Stimulated activated naive B cell treated with anti-CD40 and anti-IgM and Interleukin-4, amounts not matched to agents 10 μg/mL and 1 μg/mL and 100 μg/mL, for 72 hours (primary cell): ENCODE results near the gene ZNF586.
"Not testable (repeated sequence)": the region's sequence is repeated elsewhere in the genome, so short reads cannot be mapped to it uniquely, and the experiment has no call there.

ENCODE experiments used
- ATAC-seq, 2 donors: fragments of 150-1000 bp; cut with Tn5 transposase; replicated peaks; 2 replicates each; pipeline ENCODE4 v1.10.0; 2021; ENCODE audit warnings: moderate library complexity in 1 of 2
- DNase-seq: peaks from one replicate; pipeline ENCODE4 v3.0.0; 2021
- H3K27ac Mint-ChIP-seq: one replicate; pipeline ENCODE4 v1.8.0; 2022; ENCODE audit warnings: mild to moderate bottlenecking, mixed read lengths
- H3K27me3 Mint-ChIP-seq, 2 donors: one replicate each; pipeline ENCODE4 v1.8.0; 2022; ENCODE audit warnings: mixed read lengths in 2 of 2
- H3K36me3 Mint-ChIP-seq, 2 donors: one replicate each; pipeline ENCODE4 v1.8.0; 2022; ENCODE audit warnings: mixed read lengths in 2 of 2, mild to moderate bottlenecking in 1 of 2
- H3K4me1 Mint-ChIP-seq, 2 donors: one replicate each; pipeline ENCODE4 v1.8.0; 2022; ENCODE audit warnings: mixed read lengths in 2 of 2, mild to moderate bottlenecking in 1 of 2
- H3K4me3 Mint-ChIP-seq, 2 donors: one replicate each; pipeline ENCODE4 v1.8.0; 2022; ENCODE audit warnings: mild to moderate bottlenecking in 2 of 2, mixed read lengths in 2 of 2, moderate library complexity in 1 of 2
- H3K9me3 Mint-ChIP-seq, 2 donors: one replicate each; pipeline ENCODE4 v1.8.0; 2022; ENCODE audit warnings: mixed read lengths in 2 of 2, mild to moderate bottlenecking in 1 of 2

Gene ZNF586

DNA sequence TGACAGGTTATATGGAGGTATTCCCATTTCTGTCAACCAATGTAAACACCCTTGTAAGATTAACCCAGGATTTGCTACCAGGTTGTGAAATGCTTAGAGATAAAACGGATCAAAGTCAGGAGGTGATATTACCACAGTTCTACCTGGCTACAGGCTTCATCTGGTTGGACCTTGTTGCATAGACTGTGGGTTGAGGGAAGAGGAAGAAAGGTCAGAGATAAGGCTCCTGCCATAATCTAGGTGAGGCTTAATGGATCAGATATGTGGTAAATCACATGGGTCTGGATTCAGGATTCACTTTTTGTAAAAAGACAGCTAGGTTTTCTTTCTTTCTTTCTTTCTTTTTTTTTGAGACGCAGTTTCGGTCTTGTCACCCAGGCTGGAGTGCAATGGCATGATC, 52.0 kb downstream of the ZNF586 start:
- H3K4me3 Mint-ChIP-seq, ATAC-seq, H3K27ac Mint-ChIP-seq, DNase-seq, H3K9me3 Mint-ChIP-seq, H3K27me3 Mint-ChIP-seq: not testable (repeated sequence)
- H3K4me1 Mint-ChIP-seq: peaks cover 30 to 50% of the 10 kb centered on the region in 2 donors
- peaks cover 33 to 36% of the 10 kb centered on the region in 2 donors for H3K36me3 Mint-ChIP-seq

DNA sequence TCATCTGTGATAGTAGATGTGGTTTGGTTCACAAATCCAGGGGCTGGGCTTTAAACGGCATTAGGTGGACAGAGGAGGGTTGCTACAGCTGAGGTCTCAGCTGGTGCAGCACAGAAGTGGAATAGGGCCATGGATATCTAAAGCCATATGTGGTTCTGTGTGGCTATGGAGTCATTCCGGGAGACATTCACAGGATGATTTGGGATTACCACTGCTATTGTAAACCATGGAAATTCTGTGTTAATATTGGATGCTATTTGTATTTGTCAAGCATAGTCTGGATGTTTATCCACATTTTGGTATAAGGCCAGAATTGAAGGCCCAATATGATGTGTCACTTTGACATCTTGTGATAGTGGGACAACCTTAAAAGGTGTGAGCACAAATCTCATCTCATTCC, 53.7 kb downstream of the ZNF586 start:
- peak overlapping the region in 1 of 2 donors; percentile 14 for H3K4me3 Mint-ChIP-seq
- not testable (repeated sequence) for H3K9me3 Mint-ChIP-seq, ATAC-seq, H3K27me3 Mint-ChIP-seq, DNase-seq
- peaks cover 33 to 56% of the 10 kb centered on the region in 2 donors for H3K4me1 Mint-ChIP-seq
- peaks cover 37 to 45% of the 10 kb centered on the region in 2 donors for H3K36me3 Mint-ChIP-seq
- peak overlapping the region; percentile 87 for H3K27ac Mint-ChIP-seq

DNA sequence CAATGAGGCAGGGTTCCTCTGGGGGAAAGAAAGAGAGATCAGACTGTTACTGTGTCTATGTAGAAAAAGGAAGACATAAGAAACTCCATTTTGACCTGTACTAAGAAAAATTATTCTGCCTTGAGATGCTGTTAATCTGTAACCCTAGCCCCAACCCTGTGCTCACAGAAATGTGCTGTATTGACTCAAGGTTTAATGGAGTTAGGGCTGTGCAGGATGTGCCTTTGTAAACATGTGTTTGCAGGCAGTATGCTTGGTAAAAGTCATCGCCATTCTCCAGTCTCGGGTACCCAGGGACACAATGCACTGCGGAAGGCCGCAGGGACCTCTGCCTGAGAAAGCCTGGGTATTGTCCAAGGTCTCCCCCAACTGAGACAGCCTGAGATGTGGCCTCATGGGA, 54.1 kb downstream of the ZNF586 start:
- not testable (repeated sequence) for H3K9me3 Mint-ChIP-seq, ATAC-seq, DNase-seq, H3K27me3 Mint-ChIP-seq
- Mint-ChIP-seq H3K27ac (peak overlapping the region; percentile 87), H3K4me1 (peaks cover 33 to 56% of the 10 kb centered on the region in 2 donors), H3K4me3 (peak overlapping the region in 1 of 2 donors; percentile 14), H3K36me3 (peaks cover 37 to 46% of the 10 kb centered on the region in 2 donors)

DNA sequence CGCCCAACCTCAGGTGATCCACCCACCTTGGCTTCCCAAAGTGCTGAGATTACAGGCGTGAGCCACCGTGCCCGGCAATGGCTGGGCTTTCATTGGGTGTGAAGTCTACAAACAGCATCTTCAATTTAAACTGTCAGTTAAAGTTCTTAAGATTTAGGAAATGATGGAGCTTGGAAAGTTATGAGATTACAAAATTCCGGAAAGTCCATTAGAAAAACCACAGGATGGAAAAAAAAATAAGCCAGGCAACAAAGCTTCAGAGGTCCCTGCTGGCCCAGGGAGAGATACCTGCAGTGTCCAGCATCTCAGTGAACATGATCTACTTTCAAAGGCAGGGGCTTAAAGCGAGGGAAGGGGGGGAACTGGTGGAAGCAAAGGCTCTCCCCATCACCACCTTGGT, 56.0 kb downstream of the ZNF586 start:
- no peak for ATAC-seq
- H3K4me1 Mint-ChIP-seq: peaks cover 40 to 64% of the 10 kb centered on the region in 2 donors
- no peak for DNase-seq
- no peaks in the 10 kb centered on the region for H3K27me3 Mint-ChIP-seq
- no peak overlapping the region for H3K4me3 Mint-ChIP-seq
- H3K27ac Mint-ChIP-seq: no peak overlapping the region
- H3K36me3 Mint-ChIP-seq: peaks cover 45 to 54% of the 10 kb centered on the region in 2 donors
- H3K9me3 Mint-ChIP-seq: peaks cover 0 to 3% of the 10 kb centered on the region in 2 donors

DNA sequence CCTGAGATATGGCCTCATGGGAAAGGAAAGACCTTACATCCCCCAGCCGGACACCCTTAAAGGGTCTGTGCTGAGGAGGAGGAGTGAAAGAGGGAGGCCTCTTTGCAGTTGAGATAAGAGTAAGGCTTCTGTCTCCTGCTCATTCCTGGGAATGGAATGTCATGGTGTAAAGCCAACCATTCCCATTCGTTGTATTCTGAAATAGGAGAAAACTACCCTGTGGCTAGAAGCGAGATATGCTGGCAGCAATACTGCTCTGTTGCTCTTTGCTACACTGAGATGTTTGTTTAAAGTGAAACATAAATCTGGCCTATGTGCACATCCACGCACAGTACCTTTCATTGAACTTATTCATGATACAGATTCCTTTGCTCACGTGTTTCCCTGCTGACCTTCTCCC, 59.8 kb downstream of the ZNF586 start:
- Mint-ChIP-seq H3K27ac (peak overlapping the region; percentile 25), H3K9me3 (peaks cover 0 to 3% of the 10 kb centered on the region in 2 donors), H3K36me3 (peaks cover 29 to 51% of the 10 kb centered on the region in 2 donors), H3K27me3 (no peaks in the 10 kb centered on the region), H3K4me1 (peaks cover 17 to 26% of the 10 kb centered on the region in 2 donors), H3K4me3 (no peak overlapping the region)
- ATAC-seq (no peak), DNase-seq (no peak)

DNA sequence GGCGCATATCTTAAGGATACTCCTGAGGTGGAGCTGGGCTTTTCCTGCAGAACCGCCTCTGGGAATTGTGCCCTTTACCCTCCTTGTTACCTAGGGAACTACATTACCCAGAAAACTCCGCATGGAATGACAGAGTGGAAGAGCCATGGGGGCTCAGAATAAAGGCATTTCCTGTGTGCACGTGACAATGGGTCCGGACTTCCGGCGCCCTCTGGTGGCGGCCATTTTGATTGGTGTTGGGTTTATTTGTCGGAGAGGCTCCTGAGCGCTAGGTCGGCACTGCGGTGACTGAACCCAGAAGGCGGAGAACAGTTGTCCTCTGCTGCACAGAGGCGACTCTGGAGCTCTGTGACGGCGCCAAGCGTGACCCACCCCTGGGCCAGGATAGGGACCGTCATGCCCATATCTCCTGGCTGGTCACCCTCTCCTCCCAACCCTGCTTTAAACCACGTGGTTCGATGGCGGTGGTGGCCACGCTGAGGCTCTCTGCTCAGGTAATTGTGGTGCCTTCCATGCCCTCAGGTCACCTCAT, 60.7 kb downstream of the ZNF586 start, which contains the start of gene ZNF587B:
TSS of gene ZNF587B (plus strand) at position 229 of the 532 bp plus-strand sequence. CDS start at position 459, 230 bp downstream.
- no peak for DNase-seq
- H3K4me1 Mint-ChIP-seq: peaks cover 15 to 23% of the 10 kb centered on the region in 2 donors
- H3K36me3 Mint-ChIP-seq: peaks cover 25 to 48% of the 10 kb centered on the region in 2 donors
- peak within 1 kb of the TSS; percentile 4 to 17 for H3K4me3 Mint-ChIP-seq
- ATAC-seq: peak; percentile 33 to 38
- H3K27me3 Mint-ChIP-seq: no peaks in the 10 kb centered on the region
- H3K27ac Mint-ChIP-seq: peak within 1 kb of the TSS; percentile 47
- peaks cover 0 to 3% of the 10 kb centered on the region in 2 donors for H3K9me3 Mint-ChIP-seq
